ENCODE measurements around the gene TMX4. TPM values are rescaled to one million over a fixed set of nuclear protein-coding genes. Genes with fewer than 3 reads are reported as not detected.
"Not testable (repeated sequence)": the region's sequence is repeated elsewhere in the genome, so short reads cannot be mapped to it uniquely, and the experiment has no call there.

Gene TMX4
- total and polyA plus RNA-seq, 7 donors: 3.0 to 93.8 (median 63.4) TPM

GRCh38 chr20:7971536-7972280, 47.9 kb downstream of the TMX4 start:
- TF ChIP-seq POLR2A (IDR thresholded peaks at IDR 0.05): no peak
- no peak for TF ChIP-seq POLR2AphosphoS5 (IDR thresholded peaks at IDR 0.05)
- no peak for TF ChIP-seq CTCF (IDR thresholded peaks at IDR 0.05)
- TF ChIP-seq EP300 (IDR thresholded peaks at IDR 0.05): no peak
- H3K36me3 ChIP-seq: no peaks in the 10 kb centered on the region
- H3K4me1 ChIP-seq: peaks cover 0 to 9% (median 3%) of the 10 kb centered on the region in 4 donors
- DNase-seq: no peak
- H3K27ac ChIP-seq: no peak overlapping the region
- H3K27me3 ChIP-seq: no peaks in the 10 kb centered on the region
- H3K9me3 ChIP-seq: no peaks in the 10 kb centered on the region
- 83 to 91% methylated on average over 2 of the region's 2 CpGs for WGBS, 2 donors
- no peak overlapping the region for H3K4me3 ChIP-seq
- intact Hi-C loops (cut with DNase I): no loop called here

- H3K36me3 ChIP-seq: no peaks in the 10 kb centered on the region
- no peak overlapping the region for H3K4me3 ChIP-seq
- WGBS, 2 donors: 66 to 84% methylated on average over 4 of the region's 4 CpGs
- no peaks in the 10 kb centered on the region for H3K27me3 ChIP-seq
- no peak overlapping the region for H3K27ac ChIP-seq
- intact Hi-C loops (cut with DNase I): no loop called here
- TF ChIP-seq POLR2AphosphoS5 (IDR thresholded peaks at IDR 0.05) (peak in 1 of 4 donors; percentile 5), CTCF (IDR thresholded peaks at IDR 0.05) (no peak)
- H3K9me3 ChIP-seq: no peaks in the 10 kb centered on the region
- no peak for DNase-seq
- H3K4me1 ChIP-seq: peaks cover 0 to 9% (median 3%) of the 10 kb centered on the region in 4 donors
Measured at GRCh38 chr20:7967199-7967844, 52.2 kb downstream of the TMX4 start.

GRCh38 chr20:7966176-7966575, 53.4 kb downstream of the TMX4 start:
- H3K27me3 ChIP-seq: no peaks in the 10 kb centered on the region
- no peak for DNase-seq
- peaks cover 0 to 9% (median 3%) of the 10 kb centered on the region in 4 donors for H3K4me1 ChIP-seq
- H3K36me3 ChIP-seq: no peaks in the 10 kb centered on the region
- no peaks in the 10 kb centered on the region for H3K9me3 ChIP-seq
- TF ChIP-seq POLR2A (IDR thresholded peaks at IDR 0.05) (no peak), CTCF (IDR thresholded peaks at IDR 0.05) (no peak), EP300 (IDR thresholded peaks at IDR 0.05) (no peak), POLR2AphosphoS5 (IDR thresholded peaks at IDR 0.05) (no peak)
- intact Hi-C loops (cut with DNase I): no loop called here
- H3K27ac ChIP-seq: no peak overlapping the region
- 21 to 54% methylated on average over 3 of the region's 3 CpGs for WGBS, 2 donors
- H3K4me3 ChIP-seq: no peak overlapping the region

GRCh38 chr20:7959484-7959883, 60.1 kb downstream of the TMX4 start:
- peaks cover 0 to 7% (median 1%) of the 10 kb centered on the region in 4 donors for H3K9me3 ChIP-seq
- TF ChIP-seq EP300 (IDR thresholded peaks at IDR 0.05) (no peak), CTCF (IDR thresholded peaks at IDR 0.05) (no peak), POLR2AphosphoS5 (IDR thresholded peaks at IDR 0.05) (no peak), POLR2A (IDR thresholded peaks at IDR 0.05) (no peak)
- intact Hi-C loops (cut with DNase I): no loop called here
- WGBS, 2 donors: 4 to 55% methylated on average over 1 of the region's 1 CpG
- no peak for DNase-seq
- no peaks in the 10 kb centered on the region for H3K27me3 ChIP-seq
- H3K4me1 ChIP-seq: no peaks in the 10 kb centered on the region
- H3K36me3 ChIP-seq: no peaks in the 10 kb centered on the region
- no peak overlapping the region for H3K4me3 ChIP-seq
- H3K27ac ChIP-seq: no peak overlapping the region

- whole genome bisulfite sequencing, 2 donors: 69 to 77% methylated on average over 9 of the region's 9 CpGs
- H3K27ac ChIP-seq; H3K4me1 ChIP-seq; H3K27me3 ChIP-seq; DNase-seq; intact Hi-C loops (cut with DNase I); H3K4me3 ChIP-seq; H3K9me3 ChIP-seq; H3K36me3 ChIP-seq: not testable (repeated sequence)
Measured at GRCh38 chr20:7956561-7956960, 63.0 kb downstream of the TMX4 start.
